OCI-LY1 (cell line): ENCODE measurements around the gene LIAS.

ENCODE experiments used
- H2AFZ ChIP-seq: fragments of 200-600 bp; sonication (generic), shearing (Covaris generic); 2 replicates; pipeline ENCODE4 v1.6.0; 2014; ENCODE audit warnings: antibody characterized with exemption, mild to moderate bottlenecking, low read length
- H3F3A ChIP-seq: fragments of 200-600 bp; sonication (generic), shearing (Covaris generic); 2 replicates; pipeline ENCODE4 v1.6.0; 2014; ENCODE audit warnings: mild to moderate bottlenecking, antibody characterized with exemption, low read length, moderate library complexity; ENCODE audit not compliant: insufficient read depth
- H3K27ac ChIP-seq: fragments of 200-600 bp; sonication (generic); 2 replicates; pipeline ENCODE4 v1.5.1; 2014; ENCODE audit warnings: low read length, mixed run types, mild to moderate bottlenecking, low read depth; ENCODE audit not compliant: poor library complexity, severe bottlenecking
- H3K27me3 ChIP-seq: fragments of 200-600 bp; sonication (generic); 2 replicates; pipeline ENCODE4 v1.6.0; 2014; ENCODE audit warnings: antibody characterized with exemption, mild to moderate bottlenecking, low read length, moderate library complexity; ENCODE audit not compliant: insufficient read depth
- H3K36me3 ChIP-seq: fragments of 200-600 bp; sonication (generic); 2 replicates; pipeline ENCODE4 v1.6.1; 2014; ENCODE audit warnings: mild to moderate bottlenecking, antibody characterized with exemption, low read length, moderate library complexity, mixed read lengths; ENCODE audit not compliant: insufficient read depth
- H3K4me1 ChIP-seq: fragments of 200-600 bp; sonication (generic); 2 replicates; pipeline ENCODE4 v1.5.1; 2014; ENCODE audit warnings: mild to moderate bottlenecking, low read length, moderate library complexity; ENCODE audit not compliant: insufficient read depth, severe bottlenecking
- H3K4me2 ChIP-seq: fragments of 200-600 bp; sonication (generic), shearing (Covaris generic); 2 replicates; pipeline ENCODE4 v1.6.1; 2014; ENCODE audit warnings: low read length
- H3K4me3 ChIP-seq: fragments of 200-600 bp; sonication (generic); 2 replicates; pipeline ENCODE4 v1.5.1; 2014; ENCODE audit warnings: low read length, low read depth, mild to moderate bottlenecking, mixed read lengths; ENCODE audit not compliant: poor library complexity, severe bottlenecking
- H3K79me2 ChIP-seq: fragments of 200-600 bp; shearing (Covaris generic); 2 replicates; pipeline ENCODE4 v1.6.1; 2016; ENCODE audit warnings: mixed run types, low read length, mixed read lengths; ENCODE audit not compliant: insufficient read depth
- H3K9ac ChIP-seq: fragments of 200-600 bp; sonication (generic), shearing (Covaris generic); 2 replicates; pipeline ENCODE4 v1.6.1; 2014; ENCODE audit warnings: mild to moderate bottlenecking, low read length, mixed read lengths
- H3K9me2 ChIP-seq: fragments of 200-600 bp; sonication (generic), shearing (Covaris generic); 2 replicates; pipeline ENCODE4 v1.6.1; 2014; ENCODE audit warnings: low read depth, mild to moderate bottlenecking, low read length, mixed read lengths
- H3K9me3 ChIP-seq: fragments of 200-600 bp; shearing (Covaris generic); 2 replicates; pipeline ENCODE4 v1.6.1; 2014; ENCODE audit warnings: low read length, mixed read lengths
- H4K20me1 ChIP-seq: fragments of 200-600 bp; sonication (generic), shearing (Covaris generic); 2 replicates; pipeline ENCODE4 v1.6.0; 2016; ENCODE audit warnings: mild to moderate bottlenecking, low read length; ENCODE audit not compliant: insufficient read depth
- EZH2 ChIP-seq: fragments of 200-600 bp; sonication (generic), shearing (Covaris generic); IDR thresholded peaks from 2 replicates; pipeline ENCODE4 v1.8.0; 2017; ENCODE audit warnings: borderline replicate concordance, mixed run types, mild to moderate bottlenecking, antibody characterized with exemption, low read length, moderate library complexity, mixed read lengths
- TF ChIP-seq, protein P1 (sequence below): fragments of 200-600 bp; sonication (generic), shearing (Covaris generic); IDR thresholded peaks from 2 replicates; pipeline ENCODE4 v1.5.1; 2017; ENCODE audit warnings: mild to moderate bottlenecking, antibody characterized with exemption, low read length, moderate library complexity, mixed read lengths

The LIAS gene

GRCh38 chr4:39516407-39516966 lies 57.6 kb downstream of the LIAS start:
- H4K20me1 ChIP-seq, result no peaks in the 10 kb centered on the region
- H3K9me3 ChIP-seq, result no peaks in the 10 kb centered on the region
- peaks cover 28% of the 10 kb centered on the region for H3K36me3 ChIP-seq
- H3K4me1 ChIP-seq, result no peaks in the 10 kb centered on the region
- no peak overlapping the region for H3K9ac ChIP-seq
- no peak overlapping the region for H3K4me2 ChIP-seq
- TF ChIP-seq EZH2, result no peak
- TF ChIP-seq, protein P1, sequence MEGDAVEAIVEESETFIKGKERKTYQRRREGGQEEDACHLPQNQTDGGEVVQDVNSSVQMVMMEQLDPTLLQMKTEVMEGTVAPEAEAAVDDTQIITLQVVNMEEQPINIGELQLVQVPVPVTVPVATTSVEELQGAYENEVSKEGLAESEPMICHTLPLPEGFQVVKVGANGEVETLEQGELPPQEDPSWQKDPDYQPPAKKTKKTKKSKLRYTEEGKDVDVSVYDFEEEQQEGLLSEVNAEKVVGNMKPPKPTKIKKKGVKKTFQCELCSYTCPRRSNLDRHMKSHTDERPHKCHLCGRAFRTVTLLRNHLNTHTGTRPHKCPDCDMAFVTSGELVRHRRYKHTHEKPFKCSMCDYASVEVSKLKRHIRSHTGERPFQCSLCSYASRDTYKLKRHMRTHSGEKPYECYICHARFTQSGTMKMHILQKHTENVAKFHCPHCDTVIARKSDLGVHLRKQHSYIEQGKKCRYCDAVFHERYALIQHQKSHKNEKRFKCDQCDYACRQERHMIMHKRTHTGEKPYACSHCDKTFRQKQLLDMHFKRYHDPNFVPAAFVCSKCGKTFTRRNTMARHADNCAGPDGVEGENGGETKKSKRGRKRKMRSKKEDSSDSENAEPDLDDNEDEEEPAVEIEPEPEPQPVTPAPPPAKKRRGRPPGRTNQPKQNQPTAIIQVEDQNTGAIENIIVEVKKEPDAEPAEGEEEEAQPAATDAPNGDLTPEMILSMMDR, result no peak
- H3K9me2 ChIP-seq, result no peaks in the 10 kb centered on the region
- no peaks in the 10 kb centered on the region for H3K27me3 ChIP-seq
- no peaks in the 10 kb centered on the region for H3F3A ChIP-seq
- H2AFZ ChIP-seq, result no peak overlapping the region
- H3K79me2 ChIP-seq, result no peaks in the 10 kb centered on the region
- H3K27ac ChIP-seq, result no peak overlapping the region
- no peak overlapping the region for H3K4me3 ChIP-seq

DNA sequence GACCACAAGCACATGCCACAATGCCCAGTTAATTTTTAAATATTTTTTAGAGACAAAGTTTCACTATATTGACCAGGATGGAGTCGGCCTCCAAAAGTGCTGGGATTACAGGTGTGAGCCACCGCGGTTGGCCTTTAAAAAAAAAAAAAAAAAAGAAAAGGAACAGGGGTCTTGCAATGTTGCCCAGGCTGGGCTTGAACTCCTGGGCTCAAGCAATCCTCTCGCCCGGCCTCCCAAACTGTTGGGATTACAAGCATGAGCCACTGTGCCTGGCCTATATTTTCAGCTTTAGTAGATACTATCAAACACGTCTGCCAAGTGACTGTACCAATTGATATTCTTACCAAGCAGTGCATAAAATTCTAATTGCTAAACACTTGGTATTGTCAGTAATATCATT lies 59.6 kb downstream of the LIAS start:
- no peaks in the 10 kb centered on the region for H3K27me3 ChIP-seq
- H2AFZ ChIP-seq, result no peak overlapping the region
- H4K20me1 ChIP-seq, result no peaks in the 10 kb centered on the region
- no peak overlapping the region for H3K4me3 ChIP-seq
- H3K4me2 ChIP-seq, result no peak overlapping the region
- H3K27ac ChIP-seq, result no peak overlapping the region
- H3F3A ChIP-seq, result no peaks in the 10 kb centered on the region
- H3K4me1 ChIP-seq, result no peaks in the 10 kb centered on the region
- H3K9me3 ChIP-seq, result no peaks in the 10 kb centered on the region
- H3K9me2 ChIP-seq, result no peaks in the 10 kb centered on the region
- TF ChIP-seq EZH2, result no peak
- TF ChIP-seq, protein P1, result no peak
- peaks cover 14% of the 10 kb centered on the region for H3K36me3 ChIP-seq
- no peak overlapping the region for H3K9ac ChIP-seq
- H3K79me2 ChIP-seq, result 0 out of 2 replicates have a peak, but pooled peaks cover 8% of the 10 kb centered on the region

DNA sequence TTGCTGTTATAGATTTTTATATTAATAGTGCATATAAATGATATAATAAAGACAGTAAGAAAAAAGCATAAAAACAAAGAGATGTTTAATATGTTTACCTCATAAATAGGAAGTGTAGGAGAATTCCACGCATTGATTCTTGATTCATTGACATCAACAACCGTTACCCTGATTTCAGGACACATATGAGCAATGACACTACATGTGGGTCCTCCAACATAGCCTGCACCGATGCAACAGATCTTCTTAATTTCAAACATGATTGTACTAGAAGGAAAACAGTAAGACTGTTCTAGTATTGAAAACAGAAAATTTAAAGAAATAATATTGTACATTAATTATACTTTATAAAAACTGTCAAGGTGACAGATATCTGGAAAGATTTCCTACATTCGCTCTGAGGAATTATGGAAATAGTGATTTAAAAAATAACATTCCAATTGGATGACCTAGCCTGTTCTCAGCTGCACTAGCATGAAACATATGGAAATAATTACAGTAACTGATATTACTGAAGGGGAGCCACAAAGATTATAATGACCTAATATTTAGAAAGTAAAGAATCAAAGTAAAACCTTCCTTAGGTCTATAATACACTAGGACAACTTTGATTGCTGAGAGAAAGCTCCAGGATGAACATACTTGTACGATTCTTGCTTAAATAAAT lies 62.5 kb downstream of the LIAS start:
- no peak overlapping the region for H3K27ac ChIP-seq
- no peaks in the 10 kb centered on the region for H4K20me1 ChIP-seq
- peaks cover 8% of the 10 kb centered on the region for H3K4me1 ChIP-seq
- H3K4me3 ChIP-seq, result no peak overlapping the region
- H3K9me3 ChIP-seq, result no peaks in the 10 kb centered on the region
- no peak for TF ChIP-seq EZH2
- TF ChIP-seq, protein P1, result no peak
- H3F3A ChIP-seq, result no peaks in the 10 kb centered on the region
- H3K79me2 ChIP-seq, result peaks cover 22% of the 10 kb centered on the region
- H3K9me2 ChIP-seq, result no peaks in the 10 kb centered on the region
- H3K4me2 ChIP-seq, result no peak overlapping the region
- H2AFZ ChIP-seq, result no peak overlapping the region
- peaks cover 9% of the 10 kb centered on the region for H3K36me3 ChIP-seq
- no peaks in the 10 kb centered on the region for H3K27me3 ChIP-seq
- H3K9ac ChIP-seq, result no peak overlapping the region
